Placental pericyte (primary cell): ENCODE measurements around the gene PCDHGB4. TPM values are rescaled to one million over a fixed set of nuclear protein-coding genes. Genes with fewer than 3 reads are reported as not detected.

Experiments used
- total RNA-seq: library from RNA; depleted of rRNA; stranded (reverse); fragments of >200 nt; gene quantifications from 2 replicates; pipeline ENCODE4 v1.2.3, GENCODE V29; 2012

PCDHGB4 gene
- total RNA-seq = 28.2 and 30.4 TPM in 2 replicates

GRCh38 chr5:141387557-141388311 lies at the start of gene PCDHGB4:
PCDHGB4 (plus strand) TSS chr5:141387698; CDS start chr5:141387885, 187 bp downstream.

GRCh38 chr5:141338538-141339306 lies 48.8 kb upstream of the PCDHGB4 start, which contains the start of gene PCDHGA2:
PCDHGA2 (plus strand) TSS chr5:141338760.

DNA sequence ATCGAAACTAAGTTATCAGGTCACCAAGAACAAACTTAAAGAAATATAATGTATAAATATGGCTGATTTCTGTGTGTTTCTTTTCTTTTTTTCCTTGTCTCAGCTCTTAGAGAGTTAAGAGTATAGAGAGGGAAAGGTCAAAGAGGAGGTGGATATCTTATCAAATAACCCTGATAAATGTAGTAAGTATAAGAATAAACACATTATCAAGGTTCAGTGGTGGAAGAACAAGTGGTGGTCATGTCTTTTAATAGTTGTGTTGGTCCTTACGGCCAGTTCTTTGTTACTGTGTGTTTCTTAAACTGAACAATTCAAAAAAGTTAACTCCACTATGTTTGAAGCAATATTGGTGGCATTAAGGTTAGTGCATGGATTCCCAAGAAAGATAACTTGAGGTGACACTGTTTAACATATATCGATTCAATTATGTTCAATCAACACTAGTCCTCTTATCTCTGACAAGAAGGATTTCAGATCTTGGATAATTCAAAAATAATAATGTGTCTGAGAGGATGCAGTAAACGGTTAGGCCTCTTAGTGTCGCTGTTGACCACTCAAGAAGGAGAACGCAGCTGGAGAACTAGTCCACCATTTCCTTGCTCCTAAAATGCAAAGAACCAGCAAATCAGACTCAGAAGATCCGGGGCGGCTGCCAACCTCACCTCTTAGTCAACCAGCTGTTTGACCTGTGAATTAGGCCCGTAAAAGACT lies 44.1 kb upstream of the PCDHGB4 start, which contains the start of gene PCDHGA3:
Gene PCDHGA3, plus strand, starts transcription at position 588 of the 711 bp plus-strand sequence. CDS start 205 bp downstream, outside the sequence.

DNA sequence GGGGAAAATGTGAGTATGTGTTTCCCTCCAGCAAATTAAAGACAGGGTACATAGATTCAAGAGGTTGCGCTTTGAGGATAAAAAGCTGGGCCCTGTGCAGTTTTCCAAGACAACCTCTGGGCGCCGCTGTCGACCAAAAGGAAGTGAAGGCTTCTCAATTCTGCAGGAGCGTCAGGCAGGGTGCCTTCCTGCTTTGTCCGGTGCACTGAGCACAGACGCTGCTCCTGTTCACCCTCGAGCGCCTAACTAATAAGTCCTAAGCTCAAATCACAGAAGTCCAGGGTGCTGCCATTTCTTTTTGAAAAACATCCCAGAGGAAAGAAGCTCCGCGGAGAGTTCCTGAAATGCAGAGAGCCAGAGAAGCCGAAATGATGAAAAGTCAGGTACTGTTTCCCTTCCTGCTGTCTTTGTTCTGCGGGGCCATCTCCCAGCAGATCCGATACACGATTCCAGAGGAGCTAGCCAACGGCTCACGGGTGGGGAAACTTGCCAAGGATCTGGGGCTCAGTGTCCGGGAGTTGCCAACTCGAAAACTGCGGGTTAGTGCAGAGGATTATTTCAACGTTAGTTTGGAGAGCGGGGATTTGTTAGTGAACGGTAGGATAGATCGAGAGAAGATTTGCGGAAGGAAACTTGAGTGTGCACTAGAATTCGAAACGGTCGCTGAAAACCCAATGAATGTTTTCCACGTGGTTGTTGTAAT lies 37.4 kb upstream of the PCDHGB4 start, which contains the start of gene PCDHGB1:
Gene PCDHGB1, plus strand, starts transcription at position 183 of the 703 bp plus-strand sequence. Its CDS starts 162 bp downstream, at position 345.

GRCh38 chr5:141354900-141355469 lies 32.5 kb upstream of the PCDHGB4 start, which contains the start of gene PCDHGA4:
PCDHGA4 (plus strand) TSS chr5:141355021; CDS start chr5:141355108, 87 bp downstream.

GRCh38 chr5:141359790-141360426 lies 27.6 kb upstream of the PCDHGB4 start, which contains the start of gene PCDHGB2:
PCDHGB2 (plus strand) TSS chr5:141359994; CDS start chr5:141360136, 142 bp downstream.

GRCh38 chr5:141363952-141364660 lies 23.4 kb upstream of the PCDHGB4 start, which contains the start of gene PCDHGA5:
PCDHGA5 (plus strand) TSS chr5:141364162; CDS start chr5:141364331, 169 bp downstream.

DNA sequence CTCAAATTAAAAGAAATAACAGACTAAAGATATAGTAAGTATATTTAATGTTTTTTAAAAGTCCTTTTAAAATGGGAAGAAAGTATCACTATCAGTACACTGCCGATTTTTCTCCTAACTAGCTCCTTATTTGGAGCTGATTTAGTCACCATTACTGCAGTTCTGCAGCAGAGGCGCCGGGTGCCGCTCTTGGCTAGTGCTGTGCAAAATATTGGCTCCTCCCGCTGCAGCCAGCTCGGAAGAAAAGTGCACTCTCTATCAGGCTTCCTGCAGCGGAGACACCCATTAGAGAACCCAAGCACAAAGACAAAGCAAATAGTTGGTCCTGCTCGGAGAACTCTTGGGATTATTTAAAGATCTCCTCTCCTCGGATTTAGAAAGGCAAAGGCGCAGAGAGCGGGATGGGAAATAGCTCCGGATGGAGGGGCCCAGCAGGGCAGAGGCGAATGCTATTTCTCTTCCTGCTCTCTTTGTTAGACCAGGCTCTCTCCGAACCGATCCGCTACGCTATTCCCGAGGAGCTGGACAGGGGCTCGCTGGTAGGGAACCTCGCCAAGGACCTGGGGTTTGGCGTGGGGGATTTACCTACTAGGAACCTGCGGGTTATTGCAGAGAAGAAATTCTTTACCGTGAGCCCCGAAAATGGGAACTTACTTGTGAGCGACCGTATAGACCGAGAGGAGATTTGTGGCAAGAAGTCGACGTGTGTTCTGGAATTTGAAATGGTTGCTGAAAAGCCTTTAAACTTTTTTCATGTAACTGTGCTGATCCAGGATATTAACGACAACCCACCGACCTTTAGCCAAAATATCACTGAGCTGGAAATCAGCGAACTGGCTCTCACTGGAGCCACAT lies 17.3 kb upstream of the PCDHGB4 start, which contains the start of gene PCDHGB3:
Gene PCDHGB3, plus strand, starts transcription at position 249 of the 855 bp plus-strand sequence. Its CDS starts 153 bp downstream, at position 402.

DNA sequence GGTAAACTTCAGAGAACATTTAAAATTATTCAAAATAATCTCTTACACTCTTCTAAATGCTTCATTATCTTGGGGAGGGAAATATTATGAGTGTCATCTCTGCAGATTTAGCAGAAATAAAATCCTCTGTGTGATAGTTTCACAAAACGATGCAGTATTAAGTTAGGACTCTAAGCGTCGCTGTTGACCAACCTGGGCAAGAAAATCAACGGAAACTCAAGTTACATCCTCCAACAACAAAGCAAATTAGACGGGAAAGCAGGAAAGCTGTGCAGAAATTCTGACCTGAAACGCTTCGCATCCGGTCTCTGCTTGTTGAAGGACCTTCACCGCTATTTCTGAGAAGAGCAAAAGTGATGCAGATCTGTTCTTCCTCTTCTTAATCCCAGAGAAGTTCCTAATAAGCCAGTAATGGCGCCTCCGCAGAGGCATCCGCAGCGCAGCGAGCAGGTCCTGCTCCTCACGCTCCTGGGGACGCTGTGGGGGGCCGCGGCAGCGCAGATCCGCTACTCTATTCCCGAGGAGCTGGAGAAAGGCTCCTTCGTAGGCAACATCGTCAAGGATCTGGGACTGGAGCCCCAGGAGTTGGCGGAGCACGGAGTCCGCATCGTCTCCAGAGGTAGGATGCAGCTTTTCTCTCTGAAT lies 13.7 kb upstream of the PCDHGB4 start, which contains the start of gene PCDHGA6:
Gene PCDHGA6, plus strand, starts transcription at position 219 of the 645 bp plus-strand sequence. Its CDS starts 193 bp downstream, at position 412.

DNA sequence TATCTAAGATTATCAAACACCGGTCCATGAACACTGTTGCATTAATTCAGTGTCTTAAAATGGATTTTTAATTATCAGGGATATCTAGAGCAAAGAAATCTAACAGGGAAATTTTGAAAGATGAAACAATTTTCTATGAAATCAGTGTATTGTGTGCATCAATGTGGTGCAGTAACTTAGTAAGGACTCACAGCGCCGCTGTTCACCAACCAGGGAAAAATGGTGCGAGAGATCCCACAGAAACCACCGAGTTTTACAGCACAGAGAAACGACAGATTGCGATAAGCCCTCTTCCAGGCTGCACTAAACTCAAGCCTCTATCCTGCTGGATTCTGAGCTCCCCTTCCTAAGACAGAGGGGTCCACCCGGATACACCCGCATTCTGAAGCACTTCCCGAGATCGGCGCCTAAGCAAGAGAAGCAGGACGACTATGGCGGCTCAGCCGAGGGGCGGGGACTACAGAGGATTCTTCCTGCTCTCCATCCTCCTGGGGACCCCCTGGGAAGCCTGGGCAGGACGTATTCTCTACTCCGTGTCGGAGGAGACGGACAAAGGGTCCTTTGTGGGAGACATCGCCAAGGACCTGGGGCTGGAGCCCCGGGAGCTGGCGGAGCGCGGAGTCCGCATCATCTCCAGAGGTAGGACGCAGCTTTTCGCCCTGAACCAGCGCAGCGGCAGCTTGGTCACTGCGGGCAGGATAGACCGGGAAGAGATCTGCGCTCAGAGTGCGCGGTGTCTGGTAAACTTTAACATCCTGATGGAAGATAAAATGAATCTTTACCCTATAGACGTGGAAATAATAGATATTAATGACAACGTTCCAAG lies 4.8 kb upstream of the PCDHGB4 start, which contains the start of gene PCDHGA7:
Gene PCDHGA7, plus strand, starts transcription at position 274 of the 826 bp plus-strand sequence. Its CDS starts 158 bp downstream, at position 432.

GRCh38 chr5:141392429-141393198 lies 5.1 kb downstream of the PCDHGB4 start, which contains the start of gene PCDHGA8:
PCDHGA8 (plus strand) TSS chr5:141392633; CDS start chr5:141392814, 181 bp downstream.

DNA sequence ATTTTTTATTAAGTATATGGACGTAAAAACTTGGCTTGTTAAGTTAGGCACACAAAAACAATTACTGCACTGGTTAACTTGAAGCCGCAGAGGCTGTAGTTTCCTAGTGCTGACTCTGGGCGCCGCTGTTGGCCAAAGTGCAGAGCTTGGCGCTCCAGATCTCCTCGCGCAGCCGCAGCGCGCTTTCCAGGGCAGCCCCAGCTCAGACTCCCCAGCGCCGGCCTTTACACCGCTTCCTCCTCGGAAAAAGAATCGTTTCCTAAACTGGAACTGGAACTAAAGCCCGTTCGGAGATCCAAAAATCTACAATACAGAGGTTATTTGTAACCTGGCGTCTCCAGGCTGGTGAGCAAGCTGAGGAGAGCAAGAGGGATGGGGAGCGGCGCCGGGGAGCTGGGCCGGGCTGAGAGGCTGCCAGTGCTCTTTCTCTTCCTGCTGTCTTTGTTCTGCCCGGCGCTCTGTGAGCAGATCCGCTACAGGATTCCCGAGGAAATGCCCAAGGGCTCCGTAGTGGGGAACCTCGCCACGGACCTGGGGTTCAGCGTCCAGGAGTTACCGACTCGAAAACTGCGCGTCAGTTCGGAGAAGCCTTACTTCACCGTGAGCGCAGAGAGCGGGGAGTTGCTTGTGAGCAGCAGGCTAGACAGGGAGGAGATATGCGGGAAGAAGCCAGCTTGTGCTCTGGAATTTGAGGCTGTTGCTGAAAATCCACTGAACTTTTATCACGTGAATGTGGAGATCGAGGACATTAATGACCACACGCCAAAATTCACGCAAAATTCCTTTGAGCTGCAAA lies 10.5 kb downstream of the PCDHGB4 start, which contains the start of gene PCDHGB5:
Gene PCDHGB5, plus strand, starts transcription at position 192 of the 796 bp plus-strand sequence. Its CDS starts 181 bp downstream, at position 373.

DNA sequence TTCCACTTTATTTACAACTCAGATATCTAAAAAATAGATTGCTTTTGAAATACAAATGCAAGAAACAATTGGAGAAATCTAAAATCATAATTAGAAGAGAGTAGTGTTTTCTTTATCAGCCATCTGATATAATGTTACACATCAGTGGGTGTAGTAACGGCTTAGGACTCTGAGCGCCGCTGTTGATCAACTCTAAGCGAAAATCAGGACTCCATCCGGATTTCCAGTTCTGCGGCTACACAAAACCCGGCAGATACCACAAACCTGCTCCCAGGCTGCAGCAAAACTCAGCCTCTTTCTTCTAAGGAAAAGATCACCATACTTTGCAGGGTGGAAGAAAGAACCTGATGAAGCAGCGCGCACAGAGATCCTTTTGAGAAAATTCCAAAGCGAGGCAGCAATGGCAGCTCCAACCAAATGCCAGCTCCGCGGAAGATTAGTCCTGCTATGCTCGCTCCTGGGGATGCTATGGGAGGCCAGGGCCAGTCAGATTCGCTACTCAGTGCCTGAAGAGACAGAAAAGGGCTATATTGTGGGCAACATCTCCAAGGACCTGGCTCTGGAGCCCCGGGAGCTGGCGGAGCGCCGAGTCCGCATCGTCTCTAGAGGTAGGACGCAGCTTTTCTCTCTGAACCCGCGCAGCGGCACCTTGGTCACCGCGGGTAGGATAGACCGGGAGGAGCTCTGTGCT lies 15.2 kb downstream of the PCDHGB4 start, which contains the start of gene PCDHGA9:
Gene PCDHGA9, plus strand, starts transcription at position 226 of the 691 bp plus-strand sequence. Its CDS starts 175 bp downstream, at position 401.

DNA sequence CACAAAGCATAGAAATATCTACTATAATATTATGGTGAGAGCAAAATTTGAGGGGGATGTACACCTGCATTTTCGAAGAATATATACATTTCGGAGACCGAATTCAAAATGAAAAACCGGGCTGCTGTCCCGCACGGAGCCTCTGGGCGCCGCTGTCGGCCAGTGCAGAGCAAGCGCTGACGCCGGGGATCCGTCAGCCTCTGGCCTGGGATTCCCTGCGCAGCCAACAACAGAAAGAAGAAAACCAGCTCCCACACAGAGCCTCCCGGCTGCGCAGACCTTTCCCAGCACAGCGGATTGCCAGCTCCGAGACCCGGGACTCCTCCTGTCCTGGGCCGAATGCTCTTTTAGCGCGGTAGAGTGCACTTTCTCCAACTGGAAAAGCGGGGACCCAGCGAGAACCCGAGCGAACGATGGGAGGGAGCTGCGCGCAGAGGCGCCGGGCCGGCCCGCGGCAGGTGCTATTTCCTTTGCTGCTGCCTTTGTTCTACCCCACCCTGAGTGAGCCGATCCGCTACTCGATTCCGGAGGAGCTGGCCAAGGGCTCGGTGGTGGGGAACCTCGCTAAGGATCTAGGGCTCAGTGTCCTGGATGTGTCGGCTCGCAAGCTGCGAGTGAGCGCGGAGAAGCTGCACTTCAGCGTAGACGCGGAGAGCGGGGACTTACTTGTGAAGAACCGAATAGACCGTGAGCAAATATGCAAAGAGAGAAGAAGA lies 20.4 kb downstream of the PCDHGB4 start, which contains the start of gene PCDHGB6:
Gene PCDHGB6, plus strand, starts transcription at position 232 of the 716 bp plus-strand sequence. Its CDS starts 182 bp downstream, at position 414.

